Esophagus muscularis mucosa (tissue), 3 donors: Measurements from ENCODE around the gene ADGRD2.

Source experiments
- POLR2A ChIP-seq: fragments of 450-650 bp; IDR thresholded peaks from one replicate; pipeline ENCODE4 v1.6.1; 2017; ENCODE audit warnings: antibody characterized with exemption, moderate library complexity, mild to moderate bottlenecking, low read depth
- TF ChIP-seq, protein P1 (sequence below), 3 experiments: fragments of 200-600 bp in 2 of 3; fragments of 450-650 bp in 1 of 3; sonication (generic) in 2 of 3; IDR thresholded peaks; one replicate each; pipeline ENCODE4 v1.5.1; 2017 to 2019; ENCODE audit warnings: antibody characterized with exemption in 3 of 3, mild to moderate bottlenecking in 2 of 3, moderate library complexity in 1 of 3

DNA sequence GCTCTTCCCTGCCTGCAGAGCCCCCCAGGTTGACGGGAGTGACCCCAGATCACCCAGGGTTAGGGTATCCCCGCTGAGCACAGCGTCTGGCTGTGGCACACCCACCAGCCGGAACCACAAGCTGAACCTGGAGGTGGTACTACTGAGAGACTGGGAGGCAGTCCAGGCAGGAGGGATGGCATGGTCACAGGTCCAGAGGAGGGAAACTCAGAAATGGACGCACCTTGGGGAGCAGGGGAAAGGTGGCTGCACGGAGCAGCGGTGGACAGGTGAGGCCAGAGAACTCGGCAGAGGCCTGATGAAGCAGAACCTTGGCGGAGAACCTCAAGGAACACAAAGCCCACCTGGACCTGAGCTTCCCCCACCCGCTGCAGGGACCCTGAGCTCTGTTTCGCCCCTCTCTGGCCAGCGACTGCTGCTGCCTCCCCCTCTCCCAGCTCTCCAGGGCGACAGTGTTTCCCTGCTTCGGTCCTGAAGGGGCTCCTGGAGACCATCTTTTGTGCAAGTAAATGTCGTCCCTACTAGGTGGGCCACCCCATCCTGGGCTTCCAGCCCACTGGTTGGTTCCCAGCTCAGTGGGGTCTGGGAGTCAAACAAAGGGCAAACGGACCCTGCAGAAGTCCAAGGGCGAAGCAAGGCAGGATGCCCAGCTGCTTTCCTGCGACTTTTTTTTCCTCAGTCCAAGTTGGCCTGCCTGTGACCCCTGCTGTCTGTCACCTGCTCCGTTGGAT is 845 bp downstream of the ADGRD2 start:
- TF ChIP-seq, protein P1, sequence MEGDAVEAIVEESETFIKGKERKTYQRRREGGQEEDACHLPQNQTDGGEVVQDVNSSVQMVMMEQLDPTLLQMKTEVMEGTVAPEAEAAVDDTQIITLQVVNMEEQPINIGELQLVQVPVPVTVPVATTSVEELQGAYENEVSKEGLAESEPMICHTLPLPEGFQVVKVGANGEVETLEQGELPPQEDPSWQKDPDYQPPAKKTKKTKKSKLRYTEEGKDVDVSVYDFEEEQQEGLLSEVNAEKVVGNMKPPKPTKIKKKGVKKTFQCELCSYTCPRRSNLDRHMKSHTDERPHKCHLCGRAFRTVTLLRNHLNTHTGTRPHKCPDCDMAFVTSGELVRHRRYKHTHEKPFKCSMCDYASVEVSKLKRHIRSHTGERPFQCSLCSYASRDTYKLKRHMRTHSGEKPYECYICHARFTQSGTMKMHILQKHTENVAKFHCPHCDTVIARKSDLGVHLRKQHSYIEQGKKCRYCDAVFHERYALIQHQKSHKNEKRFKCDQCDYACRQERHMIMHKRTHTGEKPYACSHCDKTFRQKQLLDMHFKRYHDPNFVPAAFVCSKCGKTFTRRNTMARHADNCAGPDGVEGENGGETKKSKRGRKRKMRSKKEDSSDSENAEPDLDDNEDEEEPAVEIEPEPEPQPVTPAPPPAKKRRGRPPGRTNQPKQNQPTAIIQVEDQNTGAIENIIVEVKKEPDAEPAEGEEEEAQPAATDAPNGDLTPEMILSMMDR (IDR thresholded peaks at IDR 0.05), result no peak
- no peak for TF ChIP-seq POLR2A
